HG02588 (cell line): Measurements from ENCODE around the gene NMRK1.

Experiments used
- ATAC-seq: cut with Tn5 transposase; IDR thresholded peaks from one replicate; pipeline ENCODE4 v1.9.1; 2021; ENCODE audit warnings: mild to moderate bottlenecking, moderate library complexity; ENCODE audit not compliant: unreplicated experiment

NMRK1 gene

DNA sequence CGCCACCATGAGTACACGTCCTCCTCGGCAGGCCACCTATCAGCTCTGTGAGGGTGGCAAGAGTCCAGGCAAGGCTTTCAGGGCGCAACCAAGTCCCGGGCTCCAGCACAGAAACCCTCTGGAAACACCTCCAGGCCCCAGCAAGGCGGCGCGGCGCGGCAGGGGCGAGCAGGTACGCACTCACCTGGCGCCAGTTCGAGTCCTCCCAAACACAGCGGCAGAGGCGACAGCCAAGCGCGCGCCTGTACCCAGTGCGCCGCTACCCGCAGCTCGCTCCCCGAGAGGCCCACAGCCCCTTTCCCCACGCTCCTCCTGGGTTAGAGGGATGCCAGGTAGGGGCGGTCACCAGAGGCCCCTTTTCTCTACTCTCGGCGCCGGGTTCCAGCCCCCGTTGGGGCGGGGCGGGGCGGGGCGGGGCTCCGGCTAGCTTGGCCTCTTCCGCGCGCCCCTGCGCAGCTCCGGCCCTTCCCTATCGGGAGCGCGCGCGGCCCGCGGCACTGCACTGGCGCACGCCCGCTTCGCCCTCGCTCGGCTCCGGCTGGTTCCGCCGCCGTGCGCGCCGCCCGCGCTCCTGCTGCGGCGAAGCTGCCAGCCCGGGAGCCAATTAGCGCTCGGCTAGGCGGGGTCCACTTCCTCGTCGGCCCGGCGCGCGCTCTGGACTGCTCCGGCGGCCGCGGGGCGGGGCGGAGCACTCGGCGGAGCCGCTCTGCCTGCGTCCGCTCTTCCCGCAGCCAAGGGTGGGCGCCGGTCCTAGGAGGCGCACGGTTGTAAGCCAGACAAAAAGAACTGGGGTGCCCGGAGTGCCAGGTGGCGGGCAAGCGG, at the start of gene NMRK1, which contains the start of gene OSTF1:
TSS of gene NMRK1 (minus strand) at position 332 of the 822 bp plus-strand sequence. CDS start 5,040 bp downstream, outside the sequence.
TSS of gene OSTF1 (plus strand) at position 691 of the 822 bp plus-strand sequence. CDS start 179 bp downstream, outside the sequence.
- ATAC-seq: peak; percentile 89

DNA sequence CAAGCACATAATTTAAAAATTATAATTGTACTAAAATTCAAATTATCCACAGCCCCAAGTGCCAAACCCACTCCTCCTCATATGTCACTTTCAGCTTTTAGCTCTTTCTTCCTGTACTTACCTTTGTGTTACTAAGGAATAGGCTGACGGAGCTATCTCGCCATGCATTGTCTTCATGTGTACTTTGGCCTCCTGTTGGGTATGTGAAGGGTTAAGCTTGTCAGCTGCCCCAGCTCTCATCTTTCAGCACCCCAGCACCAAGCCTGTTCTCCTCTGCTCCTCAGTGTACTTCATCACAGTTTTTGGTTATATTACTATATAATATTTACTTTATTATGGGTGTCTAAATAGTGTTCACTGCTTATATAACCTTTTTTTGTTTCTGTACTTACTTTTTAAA, 46.5 kb upstream of the NMRK1 start:
- no peak for ATAC-seq

DNA sequence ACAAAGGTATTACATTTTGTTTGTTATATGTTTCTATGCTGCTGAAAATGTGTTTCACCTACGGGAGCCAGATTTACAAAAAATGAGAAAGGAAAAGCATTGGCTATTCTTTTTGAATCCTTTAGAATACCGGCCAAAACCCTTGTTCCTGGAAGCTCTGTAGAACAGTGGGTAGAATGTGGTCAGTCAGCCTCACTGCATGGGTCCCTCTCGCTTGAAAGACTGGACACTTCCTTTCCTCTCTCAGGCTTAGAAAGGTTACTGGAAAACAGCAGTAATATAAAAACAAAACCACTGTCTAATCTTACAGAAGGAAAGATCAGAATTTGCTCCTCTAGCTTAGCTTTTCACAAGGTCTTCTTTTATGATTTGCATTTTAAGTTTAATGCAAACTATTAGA, 45.4 kb upstream of the NMRK1 start:
- ATAC-seq: no peak

DNA sequence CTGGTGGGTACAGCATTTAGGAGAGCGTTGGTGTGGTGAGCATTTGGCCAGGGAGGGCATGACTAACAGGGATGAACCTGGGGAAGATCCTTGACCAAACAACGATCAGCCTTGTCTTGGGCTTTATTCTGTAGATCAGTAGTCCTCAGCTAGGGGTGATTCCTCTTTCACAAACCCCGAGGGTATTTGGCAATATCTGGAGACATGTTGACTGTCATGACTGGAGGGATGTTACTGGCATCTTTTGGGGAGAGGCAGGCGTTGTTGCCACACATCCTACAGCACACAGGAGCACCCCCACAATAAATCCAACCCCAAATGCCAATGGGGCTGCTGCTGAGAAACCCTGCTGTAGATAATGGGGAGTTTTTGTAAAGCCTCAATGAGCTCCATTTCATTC, 44.3 kb upstream of the NMRK1 start:
- ATAC-seq: no peak

DNA sequence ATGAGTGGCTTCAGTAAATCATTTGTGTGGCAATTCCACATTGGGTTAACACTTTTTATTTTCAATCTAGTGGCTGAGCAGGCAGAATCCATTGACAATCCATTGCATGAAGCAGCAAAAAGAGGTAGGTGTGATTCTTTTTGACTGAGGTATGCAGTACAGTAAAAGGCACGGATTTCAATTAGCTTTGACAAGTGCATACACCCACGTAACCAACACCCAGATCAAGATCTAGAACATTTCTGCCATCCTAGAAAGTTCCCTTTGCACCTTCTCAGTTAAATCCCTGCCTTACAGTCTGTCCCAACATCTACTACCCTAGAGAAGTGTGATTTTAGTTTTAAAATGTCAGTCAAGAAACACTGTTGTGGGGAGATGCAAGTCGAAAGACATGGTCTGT, 43.7 kb upstream of the NMRK1 start:
- no peak for ATAC-seq

DNA sequence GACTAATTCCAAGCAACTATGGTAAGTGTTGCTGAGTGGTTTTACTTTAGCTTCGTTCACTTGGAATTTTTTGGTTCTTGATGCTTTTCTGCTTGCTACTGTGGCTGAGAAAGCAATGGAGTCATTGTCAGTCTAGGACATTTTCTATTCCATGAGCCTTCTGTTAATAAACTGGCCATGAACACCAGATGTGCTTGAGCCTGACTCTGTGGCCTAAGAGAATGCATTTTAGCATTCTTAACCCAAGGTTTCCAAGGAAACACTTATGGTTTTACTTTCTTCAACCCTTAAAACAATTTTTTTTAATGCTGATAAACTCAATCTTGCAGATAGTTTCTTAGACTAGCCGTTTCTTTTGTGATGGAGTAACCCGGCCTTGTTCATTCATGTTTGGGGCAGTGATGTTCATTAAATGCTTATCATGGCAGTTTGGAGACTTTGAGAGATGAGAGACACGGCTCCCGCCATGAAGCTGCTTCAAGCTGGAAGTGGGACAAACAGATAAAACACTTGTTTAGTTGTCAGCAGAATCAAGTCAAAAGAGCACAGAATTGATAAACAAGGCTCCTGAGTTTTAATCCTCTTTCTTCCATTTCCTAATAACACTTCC, 42.8 kb upstream of the NMRK1 start:
- ATAC-seq: no peak

DNA sequence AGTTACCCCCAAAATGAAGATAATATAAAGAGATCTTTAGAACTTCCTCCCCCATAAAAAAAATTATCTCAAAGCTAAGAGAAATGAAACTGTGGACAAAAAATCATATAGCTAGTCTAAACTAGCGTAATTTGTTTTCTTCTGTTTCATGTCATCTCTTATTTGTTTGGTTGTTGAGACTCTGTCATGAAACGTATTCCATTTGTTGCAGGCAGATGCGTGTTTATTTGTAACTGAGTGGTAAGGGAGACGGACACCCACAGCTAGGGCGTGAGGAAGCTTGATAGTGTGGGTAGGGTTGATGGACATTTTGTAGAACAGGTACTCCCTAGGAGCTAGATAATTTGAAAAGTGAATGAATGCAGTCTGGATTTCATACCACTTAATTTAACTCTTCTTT, 42.2 kb upstream of the NMRK1 start:
- no peak for ATAC-seq

DNA sequence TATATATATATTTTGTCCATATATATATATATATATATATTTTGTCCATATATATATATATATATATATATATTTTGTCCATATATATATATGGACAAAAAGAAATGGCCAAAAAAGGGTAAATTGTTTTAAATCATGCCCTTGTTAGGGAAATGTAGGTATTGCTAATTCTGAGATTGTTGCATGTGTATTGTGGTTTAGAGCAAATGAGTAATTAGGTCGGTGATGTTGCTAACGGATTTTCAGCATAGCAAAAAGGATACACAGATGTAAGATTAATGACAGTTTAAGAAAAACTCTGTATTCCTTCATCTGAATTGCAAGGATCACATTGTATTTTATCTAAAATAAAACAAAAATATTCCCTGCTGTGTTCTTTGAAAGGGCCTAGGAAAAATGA, 40.6 kb upstream of the NMRK1 start:
- no peak for ATAC-seq

DNA sequence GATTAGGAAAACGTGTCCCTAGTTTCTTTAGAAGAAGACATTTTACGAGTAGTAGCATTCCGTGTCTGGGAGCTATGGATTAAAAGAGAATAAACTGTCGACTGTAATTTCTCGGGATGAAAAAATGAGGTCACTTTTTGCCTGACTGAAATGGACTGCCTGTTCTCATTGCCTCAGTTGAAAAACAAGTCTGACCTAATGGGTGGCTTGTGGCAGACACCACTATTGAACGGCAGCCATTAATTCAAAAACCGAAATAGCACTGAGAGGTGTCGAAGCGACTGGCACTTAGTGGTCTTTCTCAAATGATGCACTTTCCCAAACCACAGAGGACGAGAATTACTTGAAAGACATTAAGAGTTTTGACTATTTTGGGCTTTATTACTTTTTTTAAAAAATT, 35.7 kb upstream of the NMRK1 start:
- no peak for ATAC-seq

DNA sequence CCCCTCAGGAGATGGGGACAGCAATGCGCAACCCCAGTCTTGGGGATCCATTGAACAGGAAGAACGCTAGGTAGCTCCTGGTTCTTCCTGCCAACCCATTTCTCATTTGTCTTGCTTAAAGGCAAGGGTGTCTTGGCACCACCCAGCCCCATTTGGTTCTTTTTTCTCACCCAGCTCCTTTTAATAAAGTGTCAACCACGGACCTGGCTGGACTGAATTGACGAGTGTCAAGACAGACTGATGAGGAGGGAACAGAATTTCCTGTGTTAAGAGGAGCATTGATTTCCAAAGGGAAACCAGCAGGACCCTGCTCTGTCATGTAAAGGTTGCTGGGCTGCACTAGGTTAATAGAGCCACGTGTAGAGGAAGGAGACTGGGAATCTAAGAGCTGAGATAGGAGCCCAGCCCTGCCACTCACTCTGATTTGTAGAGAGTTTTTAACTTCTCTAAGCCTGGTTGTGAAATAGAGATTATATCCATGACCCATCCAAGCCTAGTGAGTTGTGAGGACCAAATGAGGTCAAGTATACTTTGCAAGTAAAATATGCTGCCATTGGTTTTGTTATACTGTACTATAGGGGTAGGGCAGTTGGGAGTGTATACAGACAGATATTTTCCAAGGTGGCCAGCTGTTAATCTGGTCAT, 34.1 kb upstream of the NMRK1 start:
- no peak for ATAC-seq

DNA sequence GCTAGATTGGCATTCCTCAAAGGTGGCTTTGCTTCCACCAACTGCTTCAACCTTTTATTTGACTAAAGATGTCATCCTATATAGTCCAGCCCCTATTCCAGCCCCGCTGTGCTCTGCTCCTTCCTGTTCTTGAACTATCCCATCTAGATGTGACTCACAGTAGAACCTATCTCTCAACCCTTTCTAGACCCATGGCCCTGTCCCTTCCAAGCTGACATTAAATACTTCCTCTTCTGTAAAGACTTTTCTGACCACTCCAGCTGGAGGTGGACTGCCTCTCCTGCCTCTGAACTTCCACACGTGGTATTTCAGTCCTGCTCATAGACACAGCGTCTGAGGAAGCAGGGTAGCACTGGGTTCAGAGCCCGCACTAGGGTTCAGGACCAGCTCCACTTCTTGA, 32.7 kb upstream of the NMRK1 start:
- no peak for ATAC-seq

DNA sequence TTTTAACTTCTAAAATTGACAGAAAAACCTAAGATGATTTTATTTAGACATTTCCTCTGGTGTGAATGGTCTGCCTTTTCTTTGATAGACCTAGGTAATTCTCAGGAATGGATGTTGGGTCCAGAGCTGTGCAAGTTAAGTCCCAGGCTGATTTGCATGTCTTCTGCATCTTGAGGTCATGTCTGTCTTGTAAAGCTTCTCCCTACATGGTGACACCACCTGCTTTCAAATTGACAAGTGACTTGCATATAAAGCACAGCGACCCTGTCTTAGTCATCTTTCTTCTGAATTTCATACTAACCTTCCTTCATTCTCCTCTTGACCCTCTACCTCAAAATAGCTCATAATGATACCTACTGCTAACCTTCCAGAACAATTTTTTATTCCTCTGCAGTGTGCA, 29.6 kb upstream of the NMRK1 start:
- ATAC-seq: no peak

DNA sequence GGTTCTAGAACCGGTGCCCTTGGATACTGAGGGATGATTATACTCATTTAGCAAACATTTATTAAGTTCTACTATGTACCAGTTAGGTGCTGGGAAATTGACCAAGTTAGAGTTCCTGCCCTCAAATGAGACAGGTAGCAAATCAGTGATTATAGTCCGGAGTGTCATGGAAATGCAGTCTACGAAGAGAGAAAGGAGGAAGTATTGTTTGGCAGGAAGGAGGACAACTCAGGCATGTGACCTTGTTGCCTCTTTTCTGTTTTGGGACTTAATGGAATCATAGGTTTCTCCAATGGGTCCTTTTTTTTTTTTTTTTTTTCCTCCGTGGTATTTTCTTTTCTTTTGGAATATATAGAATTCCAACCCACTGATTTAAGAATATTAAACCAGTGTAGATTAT, 28.4 kb upstream of the NMRK1 start:
- no peak for ATAC-seq

DNA sequence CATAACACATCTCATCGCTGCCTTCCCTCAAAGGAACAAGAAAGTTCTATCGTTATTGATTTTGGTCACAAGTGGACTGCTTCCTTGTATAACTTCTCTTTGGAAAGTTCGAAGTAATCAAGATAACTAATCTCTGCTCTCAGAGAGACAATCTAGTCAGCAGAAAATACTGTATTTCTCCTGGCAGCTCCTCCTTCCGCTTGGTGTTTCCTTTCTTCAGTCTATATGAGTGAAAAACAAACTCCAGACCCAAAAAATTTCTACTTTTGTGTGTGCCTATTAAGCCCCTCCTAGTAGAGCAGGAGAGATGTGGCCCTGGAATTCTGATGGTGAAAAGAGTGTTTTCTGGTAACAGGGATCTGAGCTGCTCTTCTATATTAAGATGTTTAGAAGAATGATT, 24.8 kb upstream of the NMRK1 start:
- ATAC-seq: no peak

DNA sequence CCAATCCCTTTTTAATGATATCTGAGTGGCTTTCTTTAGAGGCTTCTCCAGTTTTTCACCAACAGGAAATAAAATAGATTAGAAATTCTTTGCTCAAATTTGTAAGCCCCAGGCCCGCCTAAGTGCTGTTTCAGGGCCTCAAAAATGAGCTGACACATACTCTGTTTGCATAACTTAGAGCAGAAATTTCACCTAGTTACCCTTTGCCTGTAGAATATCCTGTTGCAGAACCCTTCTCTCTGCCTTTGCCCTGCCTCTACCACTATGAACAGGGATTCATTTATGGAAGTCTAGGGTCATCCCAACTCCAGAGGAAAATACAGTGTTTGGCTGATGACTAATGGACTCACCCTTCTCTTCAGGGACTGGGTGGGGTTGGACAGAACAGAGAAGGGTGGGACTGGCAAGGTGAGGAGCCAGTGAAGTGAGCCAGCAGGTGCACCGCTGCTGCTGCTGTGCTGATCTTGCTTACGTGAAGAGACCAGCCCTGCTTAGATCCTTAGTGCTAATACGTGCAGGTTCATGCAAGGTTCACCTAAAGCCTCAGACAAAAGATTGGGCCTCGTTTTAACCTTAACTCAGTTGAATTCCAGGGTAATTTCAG, 23.2 kb upstream of the NMRK1 start:
- no peak for ATAC-seq

DNA sequence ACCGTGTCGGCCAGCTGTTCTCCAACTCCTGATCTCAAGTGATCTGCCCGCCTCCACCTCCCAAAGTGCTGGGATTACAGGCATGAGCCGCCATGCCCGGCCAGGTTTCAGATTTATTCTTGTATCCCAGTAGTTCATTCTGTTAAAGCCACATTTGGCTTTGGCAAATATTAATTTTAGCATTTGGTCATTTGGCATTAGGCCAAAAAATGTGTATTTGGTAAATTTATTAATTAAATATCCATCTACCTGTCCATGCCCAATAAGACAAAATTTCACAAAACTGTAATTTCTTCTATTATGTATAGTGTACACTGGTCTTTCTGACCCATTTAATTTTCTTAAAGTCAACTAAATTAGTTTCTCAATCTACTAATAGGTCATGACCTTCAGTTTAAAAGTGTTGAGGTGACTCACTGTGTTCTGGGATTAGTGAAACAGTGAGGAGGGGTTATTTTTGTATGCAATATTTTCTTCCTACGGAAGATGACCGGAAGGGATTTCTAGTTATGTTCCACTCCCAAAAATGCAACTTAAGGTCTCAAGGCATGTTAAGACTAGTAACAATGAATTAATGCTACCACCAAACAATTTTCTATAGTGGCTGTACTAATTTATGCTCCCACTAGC, 21.4 kb upstream of the NMRK1 start:
- ATAC-seq: no peak

DNA sequence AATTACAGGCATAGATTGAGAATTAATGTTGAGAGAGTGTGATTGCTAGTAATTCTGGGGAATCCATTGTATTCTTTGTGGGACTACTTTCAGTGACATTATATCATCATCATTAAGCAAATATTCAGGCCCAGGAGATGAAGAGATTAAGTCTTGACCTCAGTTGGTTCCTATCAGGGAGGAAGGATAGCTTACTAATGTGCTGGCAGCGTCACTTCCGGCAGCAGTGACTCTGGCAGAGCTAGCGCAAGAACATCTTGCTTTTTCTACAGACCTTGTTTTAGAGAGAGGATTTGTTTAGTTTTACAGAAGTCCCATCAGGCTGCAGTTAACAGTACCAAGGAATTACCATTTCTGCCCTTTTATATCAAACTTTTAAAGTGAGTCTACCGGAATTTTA, 20.6 kb upstream of the NMRK1 start:
- no peak for ATAC-seq

DNA sequence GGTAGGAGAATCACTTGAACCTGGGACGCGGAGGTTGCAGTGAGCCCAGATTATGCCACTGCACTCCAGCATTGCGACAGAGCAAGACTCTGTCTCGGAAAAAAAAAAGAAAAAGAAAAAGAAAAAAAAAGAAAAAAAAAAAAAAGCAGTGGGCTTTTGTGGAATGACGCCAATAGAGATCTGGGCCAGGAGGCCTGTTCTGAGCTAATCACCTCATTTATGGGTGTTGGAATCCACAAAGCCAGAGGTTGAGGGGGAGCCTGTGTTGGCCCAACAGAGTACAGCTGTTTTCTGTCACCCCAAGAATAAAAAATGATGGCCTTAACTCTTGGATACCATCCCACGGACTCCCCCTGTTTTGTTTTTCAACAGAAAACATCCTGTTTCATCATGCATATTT, 18.9 kb upstream of the NMRK1 start:
- no peak for ATAC-seq

DNA sequence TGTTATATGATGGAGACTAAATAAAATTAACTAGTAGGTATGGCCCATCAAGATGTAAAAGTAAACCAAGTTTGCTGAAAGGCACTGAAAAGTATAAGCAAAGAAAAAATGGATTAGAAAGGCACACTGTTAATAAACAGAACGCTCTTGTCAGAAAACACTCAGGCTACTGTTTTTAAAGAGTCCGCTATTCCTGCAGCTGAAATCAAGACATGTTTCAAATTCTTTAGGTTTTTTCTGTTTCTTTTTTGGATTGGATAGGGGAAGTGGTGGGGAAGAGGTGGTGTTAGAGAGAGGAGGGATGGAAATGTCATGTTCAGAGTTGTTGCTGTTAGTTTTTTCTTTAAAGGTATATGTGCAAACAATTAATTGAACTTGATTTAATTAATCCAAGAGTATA, 17.9 kb upstream of the NMRK1 start:
- ATAC-seq: no peak

DNA sequence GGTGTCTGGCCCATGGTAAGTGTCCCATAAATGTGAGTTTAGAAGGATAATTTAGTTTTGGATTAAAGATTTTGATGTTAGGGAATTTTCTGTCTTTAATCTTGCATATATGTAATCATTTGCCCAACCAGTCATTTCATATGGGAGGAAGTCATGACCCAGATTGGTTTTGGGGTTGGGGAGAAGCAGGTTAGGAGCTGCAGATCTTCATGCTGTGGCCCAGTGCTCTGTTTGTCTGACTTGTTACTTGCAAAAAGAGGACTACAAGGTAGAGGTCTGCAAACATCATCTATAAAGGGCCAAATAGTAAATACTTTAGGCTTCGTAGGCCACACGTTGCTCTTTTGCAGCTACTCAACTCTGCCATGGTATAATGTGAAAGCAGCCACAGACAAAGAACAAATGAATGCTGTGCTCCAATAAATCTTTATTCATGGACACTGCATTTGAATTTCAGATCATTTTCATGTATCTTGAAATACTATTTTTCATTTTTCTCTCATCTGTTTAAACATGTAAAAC, 17.1 kb upstream of the NMRK1 start:
- no peak for ATAC-seq

DNA sequence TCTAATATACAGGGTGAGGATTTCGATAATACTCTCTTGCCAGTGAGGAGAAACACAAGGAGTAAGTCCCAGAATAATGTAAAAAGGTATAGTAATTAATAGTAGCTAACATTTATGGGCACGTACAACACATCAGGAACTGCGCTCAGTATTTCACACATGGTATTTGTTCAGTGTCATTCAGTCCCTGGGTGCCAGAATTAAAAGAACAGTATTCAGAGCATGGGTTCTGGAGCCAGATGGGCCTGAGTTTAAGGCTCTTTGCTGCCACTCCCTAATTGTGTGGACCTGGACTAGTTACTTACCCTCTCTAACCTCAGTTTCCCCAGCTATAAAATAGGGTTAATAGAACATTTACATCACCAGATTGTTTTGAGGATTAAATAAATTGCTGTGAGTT, 16.7 kb upstream of the NMRK1 start:
- no peak for ATAC-seq
